ENCODE data around the gene MYOCD.

The MYOCD gene

GRCh38 chr17:12709063-12709462 lies 43.4 kb downstream of the MYOCD start:
- DNase-seq (ENCODE audit: low read depth, low spot score), result no peak

GRCh38 chr17:12712415-12712814 lies 46.7 kb downstream of the MYOCD start:
- no peak for DNase-seq (ENCODE audit: low read depth, low spot score)

DNA sequence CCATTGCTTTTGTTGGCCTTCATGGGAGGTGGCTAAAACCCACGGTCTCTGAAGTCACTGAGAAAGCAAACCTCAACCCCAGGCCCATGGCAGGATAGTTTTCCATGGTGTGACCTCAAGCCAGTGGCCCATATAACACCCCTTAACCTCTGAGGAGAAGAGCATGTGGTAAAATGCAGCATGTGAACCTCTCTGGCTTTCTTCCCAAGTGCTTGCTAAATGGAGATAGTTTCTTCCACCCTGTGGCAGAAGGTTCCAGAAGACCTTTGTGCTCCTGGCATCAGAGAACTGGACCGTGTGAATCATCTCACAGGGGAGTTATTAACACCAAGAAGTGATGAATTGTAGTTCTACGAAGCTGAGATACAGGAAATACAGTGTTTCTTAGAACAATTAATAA lies 47.3 kb downstream of the MYOCD start:
- DNase-seq (ENCODE audit: low read depth, low spot score), result no peak

DNA sequence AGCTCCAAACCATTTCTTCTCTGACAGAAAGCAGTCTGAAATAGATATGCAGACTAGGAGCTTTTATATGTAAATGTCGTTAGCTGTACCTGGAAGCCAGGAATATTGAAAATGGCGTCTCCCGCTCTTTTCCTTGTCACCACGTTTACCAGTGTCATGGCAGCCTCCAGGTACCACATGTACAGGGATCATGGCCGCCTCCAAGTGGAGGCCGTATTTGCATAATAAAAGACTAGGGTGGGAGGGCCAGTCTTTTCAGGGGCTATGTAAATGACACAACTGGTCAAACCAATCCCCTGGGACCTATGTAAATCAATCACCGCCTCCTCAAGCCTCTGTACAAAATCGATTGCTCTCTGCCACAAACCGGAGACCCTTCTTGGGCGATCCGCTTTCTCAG lies 54.3 kb downstream of the MYOCD start:
- peak; percentile 87 for DNase-seq (ENCODE audit: low read depth, low spot score)

DNA sequence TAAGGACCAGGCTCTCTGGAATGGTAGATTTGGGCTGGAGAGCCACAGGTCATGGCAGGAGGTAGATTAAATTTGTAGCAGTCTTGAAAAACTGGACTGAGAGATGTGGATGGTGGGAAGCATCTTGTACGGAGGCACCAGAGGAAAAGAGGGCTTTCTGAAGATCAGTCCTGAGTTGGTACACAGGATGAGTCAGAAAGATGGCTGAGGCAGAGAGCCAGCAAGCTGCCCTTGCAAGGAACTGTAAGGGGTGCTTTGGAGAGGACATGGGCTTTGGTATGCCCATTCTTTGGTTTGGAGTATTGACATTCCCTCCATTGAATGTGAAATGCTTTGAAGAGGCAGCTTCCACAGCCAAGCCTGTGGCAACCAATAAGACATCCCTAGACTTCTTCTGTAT lies 55.9 kb downstream of the MYOCD start:
- DNase-seq (ENCODE audit: low read depth, low spot score), result no peak

- DNase-seq (ENCODE audit: low read depth, low spot score), result no peak
Observed at GRCh38 chr17:12722282-12722681, 56.6 kb downstream of the MYOCD start.

- DNase-seq (ENCODE audit: low read depth, low spot score), result no peak
Observed at GRCh38 chr17:12726131-12726530, 60.4 kb downstream of the MYOCD start.

DNA sequence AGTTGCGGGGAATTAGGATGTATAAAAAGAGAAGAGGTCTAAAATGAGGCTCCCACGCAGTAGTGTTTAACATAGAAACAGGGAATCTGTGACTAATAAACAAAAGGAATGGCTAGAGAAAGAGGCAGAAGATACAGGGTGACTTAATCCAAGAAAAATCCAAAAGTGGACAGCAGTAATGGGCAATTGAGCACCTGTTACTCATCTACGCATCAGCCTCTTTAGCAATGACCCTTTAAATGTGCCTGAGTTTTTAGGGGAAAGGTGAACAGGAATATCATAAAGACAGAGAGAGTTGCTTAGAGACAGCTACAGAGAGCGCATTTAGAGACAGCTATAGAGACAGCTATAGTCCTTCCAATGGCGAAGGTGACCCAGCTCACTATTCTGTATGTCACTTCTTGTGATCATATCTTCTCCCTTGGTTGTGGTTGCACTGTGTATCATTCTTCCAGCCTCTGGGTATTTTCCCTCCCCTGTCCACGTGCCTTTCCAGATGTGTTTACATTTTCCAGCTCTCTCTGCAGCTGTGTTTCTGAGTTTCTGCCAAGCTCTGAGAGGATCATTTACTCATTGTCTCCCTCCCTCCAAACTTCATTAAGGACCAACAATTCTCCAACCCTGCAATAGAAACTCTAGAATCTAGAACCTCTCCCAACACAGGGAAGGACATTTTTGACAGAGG lies 61.5 kb downstream of the MYOCD start:
- DNase-seq (ENCODE audit: low read depth, low spot score), result no peak

GRCh38 chr17:12727881-12728280 lies 62.2 kb downstream of the MYOCD start:
- DNase-seq (ENCODE audit: low read depth, low spot score), result no peak

GRCh38 chr17:12729086-12729485 lies 63.4 kb downstream of the MYOCD start:
- DNase-seq (ENCODE audit: low read depth, low spot score), result no peak

- DNase-seq (ENCODE audit: low read depth, low spot score), result no peak
Observed at GRCh38 chr17:12730421-12730820, 64.7 kb downstream of the MYOCD start.

DNA sequence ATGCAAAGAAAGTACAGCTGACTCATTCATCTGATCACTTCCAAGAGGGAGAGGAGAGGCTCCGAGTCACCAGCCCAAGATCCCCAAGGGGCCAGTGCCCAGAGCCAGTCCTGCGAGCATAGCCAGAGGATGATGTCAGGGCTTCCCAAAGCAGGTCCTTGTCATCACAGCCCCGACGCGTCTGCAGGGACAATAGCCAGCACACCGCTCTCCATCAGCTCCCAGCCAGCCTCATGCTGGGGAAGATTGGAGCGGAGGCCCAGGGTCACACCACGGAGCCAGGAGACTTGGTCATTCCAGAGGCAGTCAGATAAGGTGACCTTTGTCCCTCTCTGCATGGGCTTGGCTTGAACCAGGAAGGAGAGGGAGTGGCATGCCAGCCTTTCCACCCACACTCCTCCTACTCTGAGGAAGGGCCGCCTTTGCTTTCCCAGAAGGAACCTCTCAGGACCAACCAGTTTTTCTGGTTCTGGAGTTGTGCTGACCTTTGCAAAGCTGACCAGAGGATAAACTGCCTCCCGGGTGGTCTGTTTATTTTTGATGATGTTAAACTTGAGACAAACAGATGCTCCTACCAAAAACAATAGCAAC lies 65.3 kb downstream of the MYOCD start:
- peak; percentile 95 for DNase-seq (ENCODE audit: low read depth, low spot score)

DNA sequence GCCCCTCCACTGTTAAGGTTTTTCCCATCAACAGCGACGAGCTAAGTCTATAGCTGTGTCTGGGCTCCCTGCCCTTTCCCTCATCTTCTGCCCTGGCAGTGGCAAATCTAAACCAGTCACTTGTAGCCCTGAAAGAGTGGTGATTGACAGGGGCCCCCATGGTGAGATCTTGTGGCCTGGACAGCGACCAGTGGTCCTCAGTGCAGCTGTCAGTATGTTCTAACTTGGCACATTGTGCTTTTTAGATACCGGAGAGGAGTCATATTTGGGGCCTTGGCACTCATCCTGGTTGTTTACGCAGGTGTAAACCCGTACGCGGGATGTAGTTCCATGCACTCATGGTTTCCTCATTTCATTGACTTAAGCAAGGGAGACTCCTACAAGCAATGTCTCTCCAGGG lies 66.1 kb downstream of the MYOCD start:
- no peak for DNase-seq (ENCODE audit: low read depth, low spot score)

GRCh38 chr17:12732366-12732765 lies 66.7 kb downstream of the MYOCD start:
- peak; percentile 40 for DNase-seq (ENCODE audit: low read depth, low spot score)

- DNase-seq (ENCODE audit: low read depth, low spot score), result no peak
Observed at GRCh38 chr17:12734926-12735325, 69.2 kb downstream of the MYOCD start.

DNA sequence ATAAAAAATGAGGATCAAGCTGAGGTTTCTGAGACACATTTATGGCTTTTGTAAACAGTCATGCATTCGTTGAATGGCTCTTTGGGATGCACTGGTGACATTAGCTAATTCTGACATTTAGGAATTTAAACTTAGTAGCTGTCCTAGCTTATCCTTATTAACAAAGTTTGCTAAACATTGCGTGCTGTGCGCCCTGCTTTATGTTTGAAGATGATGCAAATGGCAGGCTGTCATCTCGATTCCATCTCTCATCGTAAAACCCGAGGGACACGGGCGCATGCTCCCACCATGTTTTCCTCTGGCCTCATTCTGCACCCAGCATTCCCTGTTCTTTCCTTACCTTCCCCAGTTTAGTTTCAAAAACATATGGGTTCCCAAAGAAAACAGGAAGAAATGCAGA lies 69.8 kb downstream of the MYOCD start:
- no peak for DNase-seq (ENCODE audit: low read depth, low spot score)

- no peak for DNase-seq (ENCODE audit: low read depth, low spot score)
Observed at GRCh38 chr17:12736526-12736925, 70.8 kb downstream of the MYOCD start.

DNA sequence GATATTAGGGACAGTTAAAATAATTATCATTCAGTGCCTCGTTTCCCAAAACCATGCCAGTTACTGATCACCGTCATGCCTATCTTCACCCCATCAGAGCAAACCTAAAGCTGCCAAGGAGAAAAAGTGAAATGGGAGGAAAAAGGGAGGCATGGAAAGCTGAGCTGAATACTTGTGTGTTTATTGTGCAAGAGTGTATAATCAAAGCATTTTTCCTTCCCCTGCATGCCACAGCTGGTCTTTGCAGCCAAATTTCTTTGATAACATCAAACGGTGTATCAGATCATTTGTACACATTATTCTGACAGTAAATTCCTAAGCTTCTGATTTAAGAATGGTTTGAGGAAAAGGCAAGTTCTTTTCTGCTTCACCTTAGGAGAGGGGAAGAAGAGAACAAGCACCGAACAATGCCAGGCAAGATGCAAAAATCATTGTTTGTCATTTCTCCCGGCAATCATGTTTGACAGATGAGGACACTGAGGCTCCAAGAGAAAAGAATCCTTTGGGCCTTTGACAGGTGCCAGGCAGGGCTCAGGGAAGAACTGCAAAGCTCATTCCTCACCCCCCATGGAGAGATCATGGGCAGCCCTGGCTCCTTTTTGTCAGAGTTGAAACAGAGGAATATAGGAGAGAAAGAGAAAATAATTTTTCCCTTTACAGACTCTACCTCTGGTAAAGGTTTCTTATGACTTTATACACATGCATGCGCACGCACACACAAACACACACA lies 72.2 kb downstream of the MYOCD start:
- DNase-seq (ENCODE audit: low read depth, low spot score), result no peak

DNA sequence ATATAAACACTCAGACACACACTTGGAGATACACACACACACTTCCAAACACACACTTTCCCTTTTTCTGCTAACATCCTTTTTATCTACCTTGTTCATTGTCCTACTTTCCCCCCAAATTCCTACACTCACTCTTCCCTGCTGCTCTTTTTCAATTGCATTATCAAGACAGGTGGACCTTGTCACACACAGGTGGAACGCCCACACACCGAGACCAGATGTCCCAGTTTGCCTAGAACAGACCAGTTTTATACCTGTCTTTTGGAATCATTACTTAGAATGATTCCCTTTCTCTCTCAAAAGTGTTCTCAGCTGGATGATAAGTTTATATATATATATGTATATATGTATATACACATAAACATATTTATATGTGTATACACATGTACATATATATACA lies 72.9 kb downstream of the MYOCD start:
- DNase-seq (ENCODE audit: low read depth, low spot score), result no peak

GRCh38 chr17:12739500-12739899 lies 73.8 kb downstream of the MYOCD start:
- no peak for DNase-seq (ENCODE audit: low read depth, low spot score)

GRCh38 chr17:12743046-12743445 lies 77.4 kb downstream of the MYOCD start:
- DNase-seq (ENCODE audit: low read depth, low spot score), result no peak

GRCh38 chr17:12744298-12744697 lies 78.6 kb downstream of the MYOCD start:
- DNase-seq (ENCODE audit: low read depth, low spot score), result no peak

GRCh38 chr17:12744786-12745185 lies 79.1 kb downstream of the MYOCD start:
- no peak for DNase-seq (ENCODE audit: low read depth, low spot score)

Data from ELF-1 (cell line).